ENCODE data around the gene GSTT2.
"Not testable (repeated sequence)": the region's sequence is repeated elsewhere in the genome, so short reads cannot be mapped to it uniquely, and the experiment has no call there.

Gene GSTT2

GRCh38 chr22:23979557-23980240, at the start of gene GSTT2:
Gene GSTT2 (plus strand): TSS chr22:23980134.
- H3K4me3 Mint-ChIP-seq; H3K36me3 Mint-ChIP-seq (ENCODE audit: low read depth); H3K27ac Mint-ChIP-seq; H3K27me3 Mint-ChIP-seq; H3K9me3 Mint-ChIP-seq; H3K4me1 Mint-ChIP-seq (ENCODE audit: low read depth): not testable (repeated sequence)
- intact Hi-C loops (cut with micrococcal nuclease): loop anchor here (10.0 kb wide), 1 partner anchor 195 kb away; no protein-coding TSS in a partner anchor

GRCh38 chr22:23938328-23939016, 41.5 kb upstream of the GSTT2 start:
- Mint-ChIP-seq H3K27me3 (peaks cover 6% of the 10 kb centered on the region), H3K36me3 (ENCODE audit: low read depth) (no peaks in the 10 kb centered on the region), H3K9me3 (no peaks in the 10 kb centered on the region), H3K27ac (no peak overlapping the region), H3K4me3 (no peak overlapping the region), H3K4me1 (ENCODE audit: low read depth) (no peaks in the 10 kb centered on the region)
- intact Hi-C loops (cut with micrococcal nuclease): no loop called here

- intact Hi-C loops (cut with micrococcal nuclease): no loop called here
- Mint-ChIP-seq H3K27ac (no peak overlapping the region), H3K9me3 (no peaks in the 10 kb centered on the region), H3K4me3 (no peak overlapping the region), H3K36me3 (ENCODE audit: low read depth) (no peaks in the 10 kb centered on the region), H3K4me1 (ENCODE audit: low read depth) (no peaks in the 10 kb centered on the region), H3K27me3 (peaks cover 6% of the 10 kb centered on the region)
These were observed 40.9 kb upstream of the GSTT2 start for GRCh38 chr22:23939017-23939357.

GRCh38 chr22:23940166-23940565, 39.8 kb upstream of the GSTT2 start:
- H3K27me3 Mint-ChIP-seq; H3K4me3 Mint-ChIP-seq; intact Hi-C loops (cut with micrococcal nuclease); H3K9me3 Mint-ChIP-seq; H3K27ac Mint-ChIP-seq; H3K36me3 Mint-ChIP-seq (ENCODE audit: low read depth); H3K4me1 Mint-ChIP-seq (ENCODE audit: low read depth): not testable (repeated sequence)

GRCh38 chr22:23947391-23947790, 32.5 kb upstream of the GSTT2 start:
- H3K36me3 Mint-ChIP-seq (ENCODE audit: low read depth); H3K9me3 Mint-ChIP-seq; intact Hi-C loops (cut with micrococcal nuclease); H3K4me1 Mint-ChIP-seq (ENCODE audit: low read depth); H3K27me3 Mint-ChIP-seq; H3K27ac Mint-ChIP-seq; H3K4me3 Mint-ChIP-seq: not testable (repeated sequence)

- H3K4me1 Mint-ChIP-seq (ENCODE audit: low read depth); H3K27me3 Mint-ChIP-seq; H3K4me3 Mint-ChIP-seq; H3K27ac Mint-ChIP-seq; H3K9me3 Mint-ChIP-seq; H3K36me3 Mint-ChIP-seq (ENCODE audit: low read depth); intact Hi-C loops (cut with micrococcal nuclease): not testable (repeated sequence)
These were observed 30.2 kb upstream of the GSTT2 start for GRCh38 chr22:23949764-23950163.

GRCh38 chr22:23951383-23951782, 28.6 kb upstream of the GSTT2 start:
- H3K9me3 Mint-ChIP-seq; H3K27ac Mint-ChIP-seq; H3K4me3 Mint-ChIP-seq; H3K36me3 Mint-ChIP-seq (ENCODE audit: low read depth); H3K27me3 Mint-ChIP-seq; intact Hi-C loops (cut with micrococcal nuclease); H3K4me1 Mint-ChIP-seq (ENCODE audit: low read depth): not testable (repeated sequence)

- H3K4me3 Mint-ChIP-seq; H3K27me3 Mint-ChIP-seq; H3K27ac Mint-ChIP-seq; H3K4me1 Mint-ChIP-seq (ENCODE audit: low read depth); intact Hi-C loops (cut with micrococcal nuclease); H3K36me3 Mint-ChIP-seq (ENCODE audit: low read depth); H3K9me3 Mint-ChIP-seq: not testable (repeated sequence)
These were observed 27.0 kb upstream of the GSTT2 start for GRCh38 chr22:23952794-23953405.

- H3K4me1 Mint-ChIP-seq (ENCODE audit: low read depth); H3K9me3 Mint-ChIP-seq; intact Hi-C loops (cut with micrococcal nuclease); H3K36me3 Mint-ChIP-seq (ENCODE audit: low read depth); H3K27me3 Mint-ChIP-seq; H3K27ac Mint-ChIP-seq; H3K4me3 Mint-ChIP-seq: not testable (repeated sequence)
These were observed 26.4 kb upstream of the GSTT2 start for GRCh38 chr22:23953485-23953884.

- H3K27me3 Mint-ChIP-seq; H3K4me1 Mint-ChIP-seq (ENCODE audit: low read depth); intact Hi-C loops (cut with micrococcal nuclease); H3K9me3 Mint-ChIP-seq; H3K4me3 Mint-ChIP-seq; H3K27ac Mint-ChIP-seq; H3K36me3 Mint-ChIP-seq (ENCODE audit: low read depth): not testable (repeated sequence)
These were observed 25.5 kb upstream of the GSTT2 start for GRCh38 chr22:23954193-23954990.

- intact Hi-C loops (cut with micrococcal nuclease); H3K36me3 Mint-ChIP-seq (ENCODE audit: low read depth); H3K27me3 Mint-ChIP-seq; H3K27ac Mint-ChIP-seq; H3K4me3 Mint-ChIP-seq; H3K4me1 Mint-ChIP-seq (ENCODE audit: low read depth); H3K9me3 Mint-ChIP-seq: not testable (repeated sequence)
These were observed 25.0 kb upstream of the GSTT2 start for GRCh38 chr22:23954991-23955305.

GRCh38 chr22:23955886-23956285, 24.0 kb upstream of the GSTT2 start:
- intact Hi-C loops (cut with micrococcal nuclease); H3K4me1 Mint-ChIP-seq (ENCODE audit: low read depth); H3K4me3 Mint-ChIP-seq; H3K27ac Mint-ChIP-seq; H3K27me3 Mint-ChIP-seq; H3K9me3 Mint-ChIP-seq; H3K36me3 Mint-ChIP-seq (ENCODE audit: low read depth): not testable (repeated sequence)

- H3K4me3 Mint-ChIP-seq; H3K27ac Mint-ChIP-seq; H3K9me3 Mint-ChIP-seq; intact Hi-C loops (cut with micrococcal nuclease); H3K4me1 Mint-ChIP-seq (ENCODE audit: low read depth); H3K27me3 Mint-ChIP-seq; H3K36me3 Mint-ChIP-seq (ENCODE audit: low read depth): not testable (repeated sequence)
These were observed 23.5 kb upstream of the GSTT2 start for GRCh38 chr22:23956301-23956900.

GRCh38 chr22:23961084-23961771, 18.7 kb upstream of the GSTT2 start, which contains the start of gene GSTT2B:
Gene GSTT2B (minus strand): TSS chr22:23961195. CDS start chr22:23961131, 64 bp downstream.
- H3K27ac Mint-ChIP-seq; H3K9me3 Mint-ChIP-seq; H3K4me1 Mint-ChIP-seq (ENCODE audit: low read depth); H3K36me3 Mint-ChIP-seq (ENCODE audit: low read depth); H3K27me3 Mint-ChIP-seq; H3K4me3 Mint-ChIP-seq; intact Hi-C loops (cut with micrococcal nuclease): not testable (repeated sequence)
